ENCODE data around the gene COL5A2.

The COL5A2 gene

GRCh38 chr2:189162566-189162965, 17.0 kb downstream of the COL5A2 start:
- no peak for TF ChIP-seq CTCF (IDR thresholded peaks at IDR 0.05; ENCODE audit: low read depth, low read length, missing control alignments)
- DNase-seq, result no peak
- in situ Hi-C loops (cut with HindIII; ENCODE audit: low pct_ligation_motif_present, low sequenced_read_pairs), result no loop called here
- Histone ChIP-seq H3K4me3 (ENCODE audit: low read depth, low read length) (no peak overlapping the region), H3K27ac (no peak overlapping the region), H3K36me3 (replicated peaks) (peaks cover 2% of the 10 kb centered on the region), H3K27me3 (replicated peaks) (no peaks in the 10 kb centered on the region)

- Histone ChIP-seq H3K27ac (no peak overlapping the region), H3K27me3 (replicated peaks) (no peaks in the 10 kb centered on the region), H3K36me3 (replicated peaks) (peaks cover 2% of the 10 kb centered on the region), H3K4me3 (ENCODE audit: low read depth, low read length) (no peak overlapping the region)
- TF ChIP-seq CTCF (IDR thresholded peaks at IDR 0.05; ENCODE audit: low read depth, low read length, missing control alignments), result no peak
- in situ Hi-C loops (cut with HindIII; ENCODE audit: low pct_ligation_motif_present, low sequenced_read_pairs), result no loop called here
- no peak for DNase-seq
Observed at GRCh38 chr2:189161894-189162293, 17.7 kb downstream of the COL5A2 start.

GRCh38 chr2:189159717-189160116, 19.8 kb downstream of the COL5A2 start:
- no peaks in the 10 kb centered on the region for H3K36me3 ChIP-seq (replicated peaks)
- H3K4me3 ChIP-seq (ENCODE audit: low read depth, low read length), result no peak overlapping the region
- TF ChIP-seq CTCF (IDR thresholded peaks at IDR 0.05; ENCODE audit: low read depth, low read length, missing control alignments), result no peak
- in situ Hi-C loops (cut with HindIII; ENCODE audit: low pct_ligation_motif_present, low sequenced_read_pairs), result no loop called here
- no peaks in the 10 kb centered on the region for H3K27me3 ChIP-seq (replicated peaks)
- no peak overlapping the region for H3K27ac ChIP-seq
- no peak for DNase-seq

- TF ChIP-seq CTCF (IDR thresholded peaks at IDR 0.05; ENCODE audit: low read depth, low read length, missing control alignments), result no peak
- no peaks in the 10 kb centered on the region for H3K36me3 ChIP-seq (replicated peaks)
- no peak for DNase-seq
- no peak overlapping the region for H3K27ac ChIP-seq
- in situ Hi-C loops (cut with HindIII; ENCODE audit: low pct_ligation_motif_present, low sequenced_read_pairs), result no loop called here
- H3K27me3 ChIP-seq (replicated peaks), result no peaks in the 10 kb centered on the region
- no peak overlapping the region for H3K4me3 ChIP-seq (ENCODE audit: low read depth, low read length)
Observed at GRCh38 chr2:189159273-189159672, 20.3 kb downstream of the COL5A2 start.

GRCh38 chr2:189157939-189158338, 21.6 kb downstream of the COL5A2 start:
- Histone ChIP-seq H3K36me3 (replicated peaks) (no peaks in the 10 kb centered on the region), H3K27me3 (replicated peaks) (no peaks in the 10 kb centered on the region), H3K27ac (no peak overlapping the region), H3K4me3 (ENCODE audit: low read depth, low read length) (no peak overlapping the region)
- DNase-seq, result no peak
- no peak for TF ChIP-seq CTCF (IDR thresholded peaks at IDR 0.05; ENCODE audit: low read depth, low read length, missing control alignments)
- in situ Hi-C loops (cut with HindIII; ENCODE audit: low pct_ligation_motif_present, low sequenced_read_pairs), result no loop called here

- no peak for DNase-seq
- Histone ChIP-seq H3K27ac (no peak overlapping the region), H3K27me3 (replicated peaks) (no peaks in the 10 kb centered on the region), H3K36me3 (replicated peaks) (no peaks in the 10 kb centered on the region), H3K4me3 (ENCODE audit: low read depth, low read length) (no peak overlapping the region)
- no peak for TF ChIP-seq CTCF (IDR thresholded peaks at IDR 0.05; ENCODE audit: low read depth, low read length, missing control alignments)
- in situ Hi-C loops (cut with HindIII; ENCODE audit: low pct_ligation_motif_present, low sequenced_read_pairs), result no loop called here
Observed at GRCh38 chr2:189157456-189157855, 22.1 kb downstream of the COL5A2 start.

Data from brain microvascular endothelial cell (primary cell).